ENCODE results near the gene NDUFA9.

NDUFA9 gene

DNA sequence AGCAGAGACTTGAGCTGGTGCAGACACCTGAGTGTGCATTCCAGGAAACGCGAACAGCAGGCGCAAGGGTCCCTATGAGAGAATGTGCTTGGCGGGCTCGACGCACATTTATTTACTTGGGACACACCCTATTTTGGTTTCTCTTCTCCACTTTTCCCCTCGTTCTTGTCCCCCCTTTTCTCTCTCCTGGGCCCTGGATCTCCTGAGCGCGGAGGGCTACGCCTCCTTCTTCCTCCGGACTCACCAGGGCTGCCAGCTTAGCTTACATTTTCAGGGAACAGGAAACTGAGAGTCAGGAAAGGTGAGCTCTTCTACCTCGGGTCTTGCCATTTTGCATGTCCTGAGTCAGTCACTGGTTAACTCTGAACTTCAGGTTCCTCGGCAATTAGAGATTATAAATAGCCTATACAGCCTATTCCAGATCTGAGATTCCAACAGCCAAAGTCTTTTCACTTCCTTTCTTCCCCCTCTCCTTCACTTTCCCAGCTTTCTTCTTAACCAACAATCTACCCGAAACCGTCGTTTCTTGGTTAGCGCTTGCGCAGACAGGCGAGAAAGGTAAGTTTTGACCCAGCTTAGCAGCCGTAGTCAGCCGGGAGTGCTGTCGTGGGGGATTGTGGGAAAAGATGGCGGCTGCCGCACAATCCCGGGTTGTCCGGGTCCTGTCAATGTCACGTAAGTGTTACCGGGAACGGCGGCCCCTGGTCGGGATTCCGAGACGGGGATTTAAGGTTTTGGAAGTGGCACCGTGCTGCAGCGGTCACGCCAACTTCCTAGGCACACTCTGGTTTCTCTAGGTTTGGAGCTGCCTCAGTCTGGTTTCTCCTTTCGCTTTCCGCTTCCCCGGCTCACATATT is at the start of gene NDUFA9, which contains the start of gene AKAP3:
TSS of gene NDUFA9 (plus strand) at position 614 of the 857 bp plus-strand sequence. CDS start at position 627, 13 bp downstream.
TSS of gene AKAP3 (minus strand) at position 551 of the 857 bp plus-strand sequence. CDS start 10,855 bp downstream, outside the sequence.
- peak; percentile 87 for DNase-seq

DNA sequence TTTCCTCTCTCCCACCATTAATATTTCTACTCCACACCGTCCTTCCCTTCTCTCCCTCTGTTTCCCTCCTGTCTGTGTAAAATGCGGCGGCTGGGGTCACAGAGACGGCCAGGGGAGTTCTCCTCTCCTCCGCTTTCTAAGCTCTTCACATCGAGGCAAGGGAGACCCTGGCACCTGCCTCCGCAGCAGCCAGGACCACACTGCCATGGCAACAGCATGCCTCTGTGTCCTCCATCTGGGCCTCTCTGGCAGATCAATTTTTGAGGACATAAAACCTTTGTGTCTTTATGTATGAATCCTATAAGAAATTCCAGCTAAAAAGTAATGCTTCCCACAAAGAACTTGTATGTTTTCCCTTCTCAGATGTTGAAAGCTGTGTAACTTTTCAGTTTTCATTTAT is 45.5 kb upstream of the NDUFA9 start:
- DNase-seq = no peak

DNA sequence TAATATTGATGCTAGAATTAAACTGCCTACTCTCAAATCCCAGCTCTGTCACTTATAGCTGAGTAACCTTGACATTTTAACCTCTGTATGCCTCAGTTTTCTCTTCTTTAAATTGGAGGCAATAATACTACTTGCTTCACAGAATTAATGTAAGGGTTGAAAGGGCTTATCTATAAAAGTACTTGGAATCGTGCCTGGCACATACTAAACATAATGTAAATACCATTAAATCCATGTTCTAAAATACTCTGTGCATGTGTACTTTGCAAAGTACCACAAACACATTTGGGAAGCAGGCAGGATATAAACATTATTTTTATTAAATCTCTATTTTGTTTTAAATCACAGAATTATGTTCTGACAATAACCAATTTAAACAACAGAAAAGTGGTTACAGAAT is 45.0 kb upstream of the NDUFA9 start:
- no peak for DNase-seq

DNA sequence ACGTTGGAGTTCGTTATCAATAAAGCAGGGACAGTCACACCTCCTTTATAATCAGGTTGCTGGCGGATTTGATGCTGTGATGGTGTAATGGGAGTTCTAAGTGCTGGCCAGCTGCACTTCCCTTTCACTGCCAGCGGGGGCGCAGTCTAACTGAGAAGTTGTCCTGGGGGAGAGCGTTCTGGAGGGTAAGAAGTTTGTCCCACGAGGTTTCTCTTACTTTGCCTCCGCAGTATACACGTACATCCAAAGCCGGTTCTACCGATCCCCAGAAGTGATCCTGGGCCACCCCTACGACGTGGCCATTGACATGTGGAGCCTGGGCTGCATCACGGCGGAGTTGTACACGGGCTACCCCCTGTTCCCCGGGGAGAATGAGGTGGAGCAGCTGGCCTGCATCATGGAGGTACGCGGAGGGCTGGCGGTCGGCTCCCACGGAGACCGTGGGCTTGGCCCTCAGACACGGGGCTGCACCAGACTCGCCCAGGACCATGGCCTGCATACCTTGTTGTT is 44.2 kb upstream of the NDUFA9 start:
- DNase-seq = peak; percentile 79

DNA sequence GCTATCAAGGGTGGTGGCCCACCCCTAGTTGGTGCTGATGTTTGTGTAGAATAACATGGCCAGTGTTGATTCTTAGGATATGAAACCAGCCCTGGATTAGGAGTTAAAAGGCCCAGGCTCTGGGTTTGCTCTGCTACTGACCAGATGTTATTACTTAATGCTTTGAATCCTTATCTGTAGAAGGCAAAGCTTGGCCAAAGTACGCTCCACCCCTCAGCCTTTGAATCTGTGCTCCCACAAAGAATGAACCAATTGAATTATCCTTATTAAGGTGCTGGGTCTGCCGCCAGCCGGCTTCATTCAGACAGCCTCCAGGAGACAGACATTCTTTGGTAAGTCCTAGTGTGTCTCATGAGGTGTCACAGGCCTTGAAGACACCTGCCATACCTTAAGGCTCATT is 41.9 kb upstream of the NDUFA9 start:
- DNase-seq = no peak

DNA sequence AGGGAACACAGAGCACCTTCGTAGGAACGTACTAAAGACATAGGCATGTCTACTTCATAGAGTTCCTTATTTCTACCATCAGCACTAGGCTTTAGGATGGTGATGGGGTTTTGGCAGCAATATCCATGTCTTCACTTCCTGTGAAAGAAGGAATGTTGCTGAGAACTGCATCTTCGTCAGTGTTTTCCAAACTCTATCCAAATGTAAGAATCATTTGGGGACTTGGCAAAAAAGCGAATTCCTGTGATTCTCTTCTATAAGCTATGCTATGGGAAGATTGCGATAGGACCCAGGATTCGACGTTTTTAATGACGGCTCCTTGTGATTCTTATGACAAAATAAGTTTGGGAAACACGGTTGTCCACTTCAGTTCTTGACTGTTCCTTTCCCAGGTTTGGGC is 39.8 kb upstream of the NDUFA9 start:
- no peak for DNase-seq

DNA sequence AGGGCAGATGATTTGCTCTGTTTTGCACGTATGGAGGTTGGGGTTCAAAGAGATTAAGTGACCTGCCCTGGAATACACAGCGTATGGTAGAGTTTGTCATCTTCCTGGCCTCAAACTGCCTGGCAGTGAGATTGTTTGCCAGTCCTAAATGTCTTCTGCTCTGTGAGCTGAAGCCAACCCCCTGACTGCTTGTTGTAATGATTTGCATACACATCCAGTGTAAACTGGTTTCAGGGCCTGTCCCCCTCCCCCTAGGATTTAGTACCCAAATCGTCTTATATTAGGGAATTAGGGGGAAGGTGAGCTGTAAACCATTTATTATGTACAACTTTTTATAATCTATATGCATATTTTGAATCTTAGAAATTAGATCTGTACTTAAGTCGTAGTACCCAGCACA is 38.4 kb upstream of the NDUFA9 start:
- DNase-seq = no peak

DNA sequence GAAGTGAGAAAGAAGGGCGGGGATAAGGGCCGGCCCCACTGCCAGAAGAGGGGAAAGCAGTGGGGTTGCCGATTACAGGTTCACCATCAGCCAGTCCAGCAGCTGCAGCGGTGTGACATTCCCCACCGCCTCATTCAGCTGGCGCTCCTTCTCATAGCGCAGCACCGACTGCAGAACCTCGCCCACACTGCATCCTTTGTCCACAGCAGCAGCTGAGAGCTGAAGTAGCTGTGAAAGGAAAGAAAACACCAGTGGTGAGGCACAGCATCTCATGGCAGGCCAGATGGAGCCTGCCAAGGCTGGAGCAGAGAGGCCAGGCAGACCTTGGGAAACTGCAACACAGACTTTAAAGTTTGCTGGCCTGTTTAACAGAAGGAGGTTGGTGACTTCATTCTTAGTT is 33.2 kb upstream of the NDUFA9 start:
- no peak for DNase-seq

DNA sequence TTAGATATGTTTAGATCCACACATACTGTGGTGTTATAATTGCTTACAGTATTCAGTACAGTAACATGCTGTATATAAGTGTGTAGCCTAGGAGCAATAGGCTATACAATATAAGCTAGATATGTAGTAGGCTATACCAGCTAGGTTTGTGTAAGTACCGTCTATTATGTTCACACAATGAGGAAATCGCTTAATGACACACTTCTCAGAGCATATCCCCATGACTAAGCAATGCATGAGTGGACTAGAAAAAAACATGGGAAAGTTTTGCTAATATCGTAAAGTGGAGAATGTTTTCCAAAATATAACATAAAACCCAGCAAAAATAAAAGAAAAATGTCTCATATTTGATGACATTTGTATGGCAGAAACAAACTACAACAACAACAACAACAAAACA is 27.4 kb upstream of the NDUFA9 start:
- no peak for DNase-seq

DNA sequence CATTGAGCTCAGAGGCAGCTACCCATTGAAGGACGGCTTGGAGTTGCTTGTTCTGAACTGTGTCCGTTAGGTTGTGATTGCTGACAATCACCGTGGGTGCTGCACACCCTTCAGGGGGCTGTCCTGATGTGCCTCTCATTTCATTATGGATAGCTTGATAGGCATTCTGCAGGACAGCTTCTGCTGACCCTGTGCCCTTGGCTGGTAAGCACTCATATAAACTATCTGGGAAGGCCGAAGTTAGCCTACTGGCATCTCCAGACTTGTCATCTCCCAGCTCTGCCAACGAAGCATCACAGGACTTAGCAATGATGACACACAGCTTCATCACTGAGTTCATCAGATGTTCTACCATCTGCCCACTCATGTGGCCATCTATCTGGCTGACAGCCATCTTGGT is 22.4 kb upstream of the NDUFA9 start:
- no peak for DNase-seq

DNA sequence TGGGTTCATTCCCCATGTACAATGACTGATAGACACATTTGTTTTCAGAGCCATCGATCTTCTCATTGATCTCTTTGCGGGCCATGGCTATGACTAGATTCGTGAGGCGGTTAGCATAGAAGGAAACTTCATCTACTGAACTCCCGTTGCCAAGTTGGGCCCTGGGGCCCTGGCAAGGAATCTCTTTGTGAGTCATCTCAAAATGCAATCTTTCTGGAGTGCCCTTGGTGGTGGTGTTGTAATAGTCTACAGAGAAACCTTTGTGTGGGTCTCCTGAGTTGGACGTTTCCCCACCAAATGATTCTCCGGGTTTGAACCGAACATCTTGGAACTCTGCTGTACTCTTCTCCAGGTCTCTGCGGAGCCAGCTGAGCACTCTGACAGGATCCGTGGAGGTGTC is 20.5 kb upstream of the NDUFA9 start:
- no peak for DNase-seq

DNA sequence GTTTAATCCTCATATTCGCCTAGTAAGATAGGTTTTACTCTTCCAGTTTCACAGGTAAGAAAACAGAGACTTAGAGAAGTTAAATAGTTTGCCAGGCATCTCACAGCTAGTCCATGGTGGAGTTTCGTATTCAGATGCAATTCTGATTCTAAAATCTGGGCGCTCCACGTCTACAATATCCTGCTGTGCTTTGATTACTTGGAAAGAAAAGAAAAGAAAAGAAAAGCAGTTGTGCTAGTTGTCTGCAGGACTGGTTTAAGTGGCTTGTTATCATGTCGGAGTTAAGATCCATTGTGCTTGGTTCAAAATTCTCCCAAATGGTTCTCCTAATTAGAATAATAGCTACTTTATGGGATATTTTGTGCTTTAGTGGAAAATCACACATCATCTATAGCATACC is 18.7 kb upstream of the NDUFA9 start:
- no peak for DNase-seq

DNA sequence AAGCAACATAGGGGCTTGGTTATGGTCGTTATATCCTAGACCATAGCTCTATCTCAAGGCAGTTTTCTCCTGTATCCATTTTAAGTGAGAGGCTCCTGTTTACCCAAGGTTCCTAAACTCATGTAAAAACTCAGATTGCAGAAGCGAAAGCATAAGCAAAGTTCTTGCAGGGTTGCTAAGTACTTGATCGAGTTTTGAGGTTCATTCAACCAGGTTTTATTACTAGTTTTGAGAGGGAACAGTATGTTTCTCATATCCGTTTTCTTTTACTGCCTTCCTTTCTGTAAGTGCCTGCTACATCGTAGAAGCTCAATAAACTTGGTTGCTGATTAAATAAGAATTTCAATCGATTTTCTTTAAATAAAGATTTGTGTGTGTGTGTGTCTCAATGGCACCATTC is 5.2 kb upstream of the NDUFA9 start:
- DNase-seq = no peak

DNA sequence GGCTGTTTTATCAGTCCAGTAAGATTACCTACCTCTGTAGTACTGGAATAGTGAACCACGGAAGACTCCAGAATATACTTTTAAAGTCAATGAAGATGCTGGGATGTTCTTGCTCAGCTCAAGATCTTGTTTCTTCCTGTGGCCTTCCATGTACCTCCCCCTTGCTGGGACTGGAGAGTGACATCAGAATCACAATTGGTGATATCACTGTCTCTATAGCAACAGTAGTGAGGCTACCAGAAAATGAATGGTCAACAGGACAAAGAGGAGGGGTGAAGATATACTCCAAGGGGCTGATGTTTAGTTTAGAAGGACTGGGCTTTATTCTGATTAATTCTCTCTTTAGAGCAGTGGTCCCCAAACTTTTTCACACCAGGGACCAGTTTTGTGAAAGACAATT is 3.9 kb upstream of the NDUFA9 start:
- DNase-seq = no peak

DNA sequence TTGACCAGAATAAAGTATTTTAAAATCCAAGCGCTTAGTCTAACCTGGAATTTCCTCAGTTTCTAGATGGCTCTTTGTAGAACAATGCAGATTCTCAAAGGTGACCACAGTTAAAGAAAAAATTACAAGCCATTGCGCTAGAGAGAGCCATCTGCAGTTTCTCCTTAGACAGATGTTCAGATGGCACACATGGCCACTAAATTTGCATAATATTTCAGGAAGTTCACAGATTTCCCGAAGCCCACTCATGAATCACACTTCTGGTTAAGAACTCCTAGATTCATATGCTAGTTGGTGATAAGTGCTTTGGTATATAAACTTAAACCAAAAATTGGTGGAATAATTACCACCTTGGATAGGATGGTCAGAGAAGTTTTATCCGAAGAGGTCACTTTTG is 812 bp upstream of the NDUFA9 start:
- peak; percentile 17 for DNase-seq

DNA sequence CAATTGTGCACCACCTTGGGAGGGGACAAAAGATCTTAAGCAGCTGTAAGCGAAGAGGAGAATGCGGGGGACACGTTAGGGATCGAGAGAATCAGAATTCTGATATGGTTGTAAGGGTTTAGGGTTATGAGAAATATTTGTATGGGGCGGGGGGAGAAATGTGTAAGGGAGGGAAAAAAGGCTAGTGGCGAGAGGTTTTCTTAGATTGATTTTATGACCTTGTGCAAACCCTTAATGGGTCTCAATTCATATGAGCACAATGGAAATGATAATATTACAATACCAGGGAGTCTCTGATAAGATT is 396 bp downstream of the NDUFA9 start:
- DNase-seq = no peak

DNA sequence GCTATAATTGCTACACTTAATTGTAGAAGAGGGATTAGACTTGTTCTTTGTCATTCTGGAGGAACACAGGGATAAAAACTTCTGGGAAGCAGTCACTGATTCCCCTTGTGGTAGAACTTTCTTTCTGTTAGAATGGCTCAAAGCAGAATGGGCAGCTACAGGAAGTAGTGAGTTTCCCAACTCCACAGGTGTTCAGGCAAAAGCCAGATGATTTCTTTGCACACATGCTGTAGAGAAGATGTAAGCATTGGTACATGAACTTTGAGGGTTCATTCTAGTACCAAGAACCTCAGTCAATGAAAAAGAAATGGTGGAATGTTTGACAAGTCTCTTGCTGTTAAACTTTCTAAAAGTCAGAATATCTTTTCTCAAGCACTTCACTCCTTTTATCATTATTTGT is 4.3 kb downstream of the NDUFA9 start:
- DNase-seq = no peak

DNA sequence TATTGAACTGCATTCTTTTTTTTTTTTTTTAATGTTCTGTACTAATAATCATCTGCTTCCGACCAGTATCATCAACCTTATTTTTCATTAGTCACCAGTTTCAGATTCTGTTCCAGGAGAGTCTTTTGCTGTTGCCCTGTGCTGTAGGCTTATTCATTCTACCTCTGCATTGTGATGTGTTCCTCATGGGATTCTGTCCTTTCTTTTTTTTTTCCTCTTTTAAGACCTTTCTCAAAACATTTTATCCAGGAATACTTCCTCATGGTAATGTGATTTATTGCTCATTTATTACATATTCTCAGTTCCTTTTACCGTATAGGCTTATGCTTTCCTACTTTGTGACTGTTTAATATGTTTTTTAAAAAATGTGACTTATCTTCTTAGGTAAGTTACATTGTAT is 4.8 kb downstream of the NDUFA9 start:
- no peak for DNase-seq

DNA sequence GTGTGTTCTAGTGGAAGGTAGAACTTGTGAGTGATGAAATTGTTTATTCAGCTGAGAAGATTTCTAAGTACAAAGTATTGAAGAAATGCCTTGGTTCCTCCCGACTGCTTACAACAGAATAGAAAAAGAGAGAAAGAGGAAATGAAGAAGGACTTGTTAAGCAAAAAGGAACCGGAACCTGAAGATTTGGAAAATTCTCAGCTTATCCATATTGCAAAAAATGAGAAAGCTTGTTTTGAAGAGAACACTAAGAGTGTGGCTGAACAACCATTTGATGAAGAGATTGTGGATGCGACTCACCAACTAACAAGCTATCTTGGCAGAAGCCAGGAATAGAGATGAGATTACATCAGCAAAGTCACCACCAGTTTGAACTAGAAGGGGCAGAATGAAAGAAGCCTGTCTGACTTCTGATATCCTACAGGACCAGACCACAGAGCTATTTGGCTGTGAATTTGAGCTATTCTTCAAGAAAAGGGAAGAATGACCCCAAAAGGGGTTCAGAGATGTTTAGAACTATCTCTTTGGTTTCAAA is 15.1 kb downstream of the NDUFA9 start:
- no peak for DNase-seq

DNA sequence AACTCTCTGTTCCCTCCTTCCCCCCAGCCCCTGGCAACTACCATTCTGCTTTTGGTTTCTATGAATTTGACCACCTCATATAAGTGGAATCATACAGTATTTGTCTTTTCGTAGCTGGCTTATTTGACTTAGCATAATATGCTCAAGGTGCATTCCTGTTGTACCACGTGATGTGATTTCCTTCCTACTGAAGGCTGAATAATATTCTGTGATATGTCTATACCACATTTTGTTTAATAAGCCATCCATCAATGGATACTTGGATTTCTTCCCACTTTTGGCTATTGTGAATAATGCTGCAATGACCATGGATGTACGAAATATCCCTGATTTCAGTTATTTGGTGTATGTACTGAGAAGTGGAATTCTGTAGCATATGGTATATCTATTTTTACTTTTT is 16.3 kb downstream of the NDUFA9 start:
- DNase-seq = no peak

DNA sequence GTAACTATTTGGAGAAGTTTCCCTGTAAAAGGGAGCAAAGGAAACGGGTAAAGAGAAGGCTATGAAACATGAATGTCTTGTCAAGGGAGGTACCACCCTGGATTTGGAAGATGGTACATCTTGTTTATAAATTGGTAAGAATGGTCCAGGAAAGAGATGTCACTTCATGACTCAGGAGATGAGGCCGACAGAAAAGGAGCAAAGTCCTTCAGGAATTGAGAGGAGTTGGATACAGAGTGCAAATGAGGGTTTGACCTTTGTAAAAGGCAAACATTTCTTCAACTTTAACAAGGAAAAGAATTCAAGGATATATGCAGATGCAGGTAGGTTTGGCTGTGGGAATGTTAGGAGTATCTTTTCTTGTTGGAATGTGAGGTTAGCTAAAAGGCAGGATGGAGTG is 30.8 kb downstream of the NDUFA9 start:
- no peak for DNase-seq

DNA sequence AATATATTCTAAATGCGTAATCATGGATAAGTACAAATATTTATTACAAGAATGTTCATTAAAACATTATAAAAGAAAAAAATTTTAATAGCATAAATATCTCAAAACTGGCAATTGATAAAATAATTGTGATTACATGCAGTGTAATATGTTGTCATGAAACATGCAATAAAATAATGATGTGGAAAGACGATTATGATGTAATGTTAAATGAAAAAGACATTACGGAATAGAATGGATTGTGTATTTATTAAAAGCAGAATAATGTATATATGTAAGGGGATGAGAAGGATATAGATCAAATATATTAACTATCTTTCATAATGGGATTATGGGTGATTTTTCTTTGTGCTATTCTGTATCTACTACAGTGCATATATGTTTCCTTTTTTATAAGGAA is 32.8 kb downstream of the NDUFA9 start:
- no peak for DNase-seq

DNA sequence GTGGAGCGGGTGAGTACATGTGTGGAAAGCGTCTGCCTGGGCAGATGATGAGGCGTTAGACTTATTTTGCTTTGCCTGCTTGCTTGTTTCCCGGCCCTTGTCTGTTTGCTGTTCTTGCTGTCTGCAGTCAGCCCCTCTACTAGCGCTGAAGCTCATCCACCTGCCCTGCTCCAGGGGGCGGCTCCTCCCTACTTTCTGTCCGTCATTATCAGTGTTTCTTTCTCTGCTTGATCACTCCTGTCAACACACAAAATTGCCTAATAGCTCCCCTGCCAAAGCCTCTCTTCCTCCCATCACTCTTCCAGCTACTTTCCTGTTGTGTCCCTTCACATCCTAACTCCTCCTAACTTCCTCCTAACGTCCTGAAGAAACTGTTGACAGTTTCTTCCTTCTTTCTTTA is 36.4 kb downstream of the NDUFA9 start:
- no peak for DNase-seq

DNA sequence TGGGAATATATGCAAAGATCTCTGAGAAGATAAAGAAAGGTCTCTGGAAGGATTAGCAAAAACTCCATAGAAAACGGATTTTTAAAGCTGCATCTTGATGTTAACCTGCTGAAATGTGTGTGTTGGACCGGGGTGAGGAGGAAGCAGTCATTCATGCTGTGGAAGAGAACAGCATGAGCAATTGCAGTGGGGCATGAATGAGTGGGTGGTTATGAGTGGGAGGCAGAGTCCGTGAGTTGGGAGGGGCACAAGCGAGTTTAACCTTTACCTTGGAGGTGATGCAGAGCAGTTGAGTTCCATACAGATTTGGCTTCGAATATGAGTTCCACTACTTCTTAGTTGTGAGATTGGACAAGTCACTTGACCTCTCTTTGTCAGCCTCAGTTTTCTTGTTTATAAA is 41.8 kb downstream of the NDUFA9 start:
- no peak for DNase-seq

Measured in NCI-H1694 treated with DMSO at 0.1 percent for 48 hours (cell line).